ENCODE data around the gene MMP10. TPM values are rescaled to one million over a fixed set of nuclear protein-coding genes. Genes with fewer than 3 reads are reported as not detected.

The MMP10 gene
- total RNA-seq, 1 donor from 2014 or later, result 2.0 TPM

DNA sequence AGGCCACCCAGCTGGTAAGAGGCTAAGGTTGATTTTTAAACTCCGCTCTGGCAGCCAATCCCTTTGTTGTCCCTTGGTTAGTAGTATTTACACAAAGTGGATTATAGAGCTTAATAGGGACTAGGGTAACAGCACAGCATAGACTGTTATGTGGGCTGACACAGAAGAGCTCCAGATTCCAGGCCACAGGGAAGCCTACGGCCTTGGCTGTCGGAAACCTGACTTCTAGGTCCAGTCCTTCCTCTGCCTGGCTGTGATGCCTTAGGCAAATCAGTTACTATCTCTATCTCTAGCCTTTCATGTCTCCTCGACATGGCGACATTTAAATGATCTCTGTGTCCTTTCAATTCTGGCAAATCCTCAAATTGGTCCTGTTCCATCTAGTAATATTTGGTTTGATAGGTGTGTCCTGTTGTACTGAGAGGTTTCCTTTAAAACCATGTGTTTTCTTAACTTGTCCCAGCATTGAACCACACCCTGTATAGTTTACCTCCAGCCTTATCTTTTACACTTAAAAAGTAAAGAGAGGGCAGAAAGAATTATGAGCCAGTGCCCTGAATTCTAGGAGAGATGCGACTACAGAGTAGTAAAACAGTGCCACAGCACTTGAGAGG is 13.4 kb upstream of the MMP10 start:
- DNase-seq (ENCODE audit: extremely low spot score, unreplicated experiment), result no peak
- Mint-ChIP-seq H3K27ac (no peak overlapping the region), H3K4me3 (no peak overlapping the region), H3K9me3 (no peaks in the 10 kb centered on the region), H3K36me3 (no peaks in the 10 kb centered on the region), H3K4me1 (ENCODE audit: unreplicated experiment) (no peaks in the 10 kb centered on the region), H3K27me3 (no peaks in the 10 kb centered on the region)
- TF ChIP-seq, protein P1, sequence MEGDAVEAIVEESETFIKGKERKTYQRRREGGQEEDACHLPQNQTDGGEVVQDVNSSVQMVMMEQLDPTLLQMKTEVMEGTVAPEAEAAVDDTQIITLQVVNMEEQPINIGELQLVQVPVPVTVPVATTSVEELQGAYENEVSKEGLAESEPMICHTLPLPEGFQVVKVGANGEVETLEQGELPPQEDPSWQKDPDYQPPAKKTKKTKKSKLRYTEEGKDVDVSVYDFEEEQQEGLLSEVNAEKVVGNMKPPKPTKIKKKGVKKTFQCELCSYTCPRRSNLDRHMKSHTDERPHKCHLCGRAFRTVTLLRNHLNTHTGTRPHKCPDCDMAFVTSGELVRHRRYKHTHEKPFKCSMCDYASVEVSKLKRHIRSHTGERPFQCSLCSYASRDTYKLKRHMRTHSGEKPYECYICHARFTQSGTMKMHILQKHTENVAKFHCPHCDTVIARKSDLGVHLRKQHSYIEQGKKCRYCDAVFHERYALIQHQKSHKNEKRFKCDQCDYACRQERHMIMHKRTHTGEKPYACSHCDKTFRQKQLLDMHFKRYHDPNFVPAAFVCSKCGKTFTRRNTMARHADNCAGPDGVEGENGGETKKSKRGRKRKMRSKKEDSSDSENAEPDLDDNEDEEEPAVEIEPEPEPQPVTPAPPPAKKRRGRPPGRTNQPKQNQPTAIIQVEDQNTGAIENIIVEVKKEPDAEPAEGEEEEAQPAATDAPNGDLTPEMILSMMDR (conservative IDR thresholded peaks at IDR 0.05), result no peak

DNA sequence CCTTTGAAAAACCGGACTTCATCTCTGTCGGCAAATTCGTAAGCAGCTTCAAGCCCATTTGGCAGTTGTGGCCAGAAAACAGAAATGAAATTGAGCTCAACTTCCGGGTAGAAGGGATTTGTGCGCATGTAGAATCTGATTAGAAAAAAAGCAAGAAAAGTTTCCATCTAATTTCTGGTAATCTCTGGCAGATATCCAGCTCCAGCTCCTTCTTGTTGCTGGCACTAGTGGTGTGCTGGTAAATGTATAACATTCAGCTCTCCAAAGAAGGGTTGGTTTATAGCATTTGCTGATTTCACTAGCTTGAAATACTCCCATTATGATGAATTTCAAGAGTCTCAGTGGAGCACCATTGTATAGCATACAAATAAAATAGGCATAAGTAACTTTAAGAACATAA is 12.2 kb upstream of the MMP10 start:
- Mint-ChIP-seq H3K27ac (no peak overlapping the region), H3K9me3 (no peaks in the 10 kb centered on the region), H3K4me1 (ENCODE audit: unreplicated experiment) (no peaks in the 10 kb centered on the region), H3K4me3 (no peak overlapping the region), H3K27me3 (peaks cover 4% of the 10 kb centered on the region), H3K36me3 (no peaks in the 10 kb centered on the region)
- DNase-seq (ENCODE audit: extremely low spot score, unreplicated experiment), result no peak
- TF ChIP-seq, protein P1 (conservative IDR thresholded peaks at IDR 0.05), result no peak

DNA sequence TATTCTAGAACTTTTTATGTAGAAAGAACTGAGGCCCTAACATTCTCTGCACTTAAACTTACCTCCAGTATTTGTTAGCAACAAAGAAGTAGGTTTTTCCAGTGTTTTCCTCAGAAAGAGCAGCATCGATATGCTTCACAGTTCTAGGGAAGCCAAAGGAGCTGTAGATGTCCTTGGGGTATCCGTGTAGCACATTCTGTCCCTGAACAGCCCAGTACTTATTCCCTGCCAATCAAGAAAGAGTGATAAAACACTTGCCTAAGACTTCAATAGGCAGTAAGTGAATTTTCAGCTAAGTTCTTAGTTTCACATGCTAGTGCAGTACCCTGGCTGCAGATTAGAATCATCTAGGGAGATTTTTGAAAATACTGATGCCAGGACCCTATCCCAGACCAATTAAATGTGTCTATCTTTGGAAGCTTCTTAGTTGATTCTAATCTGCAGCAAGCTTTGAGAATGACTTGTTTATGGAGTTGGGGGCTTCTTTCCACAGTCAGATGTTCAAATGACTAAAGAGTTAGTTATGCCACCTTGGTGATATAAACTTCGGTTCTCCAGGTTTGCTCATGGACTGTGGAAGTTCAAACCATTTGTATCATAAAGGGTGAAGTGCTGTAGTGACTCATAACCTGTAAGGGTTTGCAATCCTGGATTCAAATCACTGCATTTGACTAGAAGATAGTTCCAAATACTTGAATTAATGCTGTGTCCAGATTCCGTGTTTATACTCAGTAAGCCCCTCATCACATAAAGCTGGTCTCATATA is 11.0 kb upstream of the MMP10 start:
- Mint-ChIP-seq H3K27me3 (peaks cover 4% of the 10 kb centered on the region), H3K9me3 (no peaks in the 10 kb centered on the region), H3K27ac (no peak overlapping the region), H3K4me1 (ENCODE audit: unreplicated experiment) (no peaks in the 10 kb centered on the region), H3K4me3 (no peak overlapping the region), H3K36me3 (no peaks in the 10 kb centered on the region)
- DNase-seq (ENCODE audit: extremely low spot score, unreplicated experiment), result no peak
- TF ChIP-seq, protein P1 (conservative IDR thresholded peaks at IDR 0.05), result no peak

DNA sequence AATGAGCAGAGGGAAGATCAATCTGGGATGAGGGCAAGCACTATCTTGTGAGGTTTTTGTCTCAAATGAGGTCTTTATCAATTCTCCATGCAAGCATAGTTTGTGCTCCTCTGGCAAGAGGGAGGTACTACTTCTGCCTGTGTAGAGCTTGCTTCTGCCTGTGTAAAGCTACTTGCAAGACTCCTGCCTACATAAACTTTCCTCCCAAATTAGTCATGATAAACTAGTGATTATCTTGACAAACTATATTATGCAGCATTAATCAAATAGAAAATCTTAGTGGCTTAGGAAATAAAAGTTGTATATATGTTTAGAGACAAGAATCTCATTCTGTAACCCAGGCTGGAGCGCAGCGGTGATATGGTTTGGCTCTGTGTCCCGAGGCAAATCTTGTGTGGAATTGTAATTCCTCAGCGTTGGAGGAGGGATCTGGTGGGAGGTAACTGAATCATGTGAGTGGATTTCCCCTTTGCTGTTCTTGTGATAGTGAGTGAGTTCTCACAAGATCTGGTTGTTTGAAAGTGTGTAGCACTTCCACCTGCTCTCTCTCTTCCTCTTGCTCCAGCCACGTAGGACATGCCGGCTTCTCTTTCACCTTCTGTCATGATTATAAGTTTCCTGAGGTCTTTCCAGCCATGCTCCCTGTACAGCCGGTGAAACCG is 8.0 kb upstream of the MMP10 start:
- no peaks in the 10 kb centered on the region for H3K4me1 Mint-ChIP-seq (ENCODE audit: unreplicated experiment)
- no peaks in the 10 kb centered on the region for H3K9me3 Mint-ChIP-seq
- H3K4me3 Mint-ChIP-seq, result no peak overlapping the region
- peaks cover 4% of the 10 kb centered on the region for H3K27me3 Mint-ChIP-seq
- no peak overlapping the region for H3K27ac Mint-ChIP-seq
- TF ChIP-seq, protein P1 (conservative IDR thresholded peaks at IDR 0.05), result no peak
- H3K36me3 Mint-ChIP-seq, result no peaks in the 10 kb centered on the region
- DNase-seq (ENCODE audit: extremely low spot score, unreplicated experiment), result no peak

DNA sequence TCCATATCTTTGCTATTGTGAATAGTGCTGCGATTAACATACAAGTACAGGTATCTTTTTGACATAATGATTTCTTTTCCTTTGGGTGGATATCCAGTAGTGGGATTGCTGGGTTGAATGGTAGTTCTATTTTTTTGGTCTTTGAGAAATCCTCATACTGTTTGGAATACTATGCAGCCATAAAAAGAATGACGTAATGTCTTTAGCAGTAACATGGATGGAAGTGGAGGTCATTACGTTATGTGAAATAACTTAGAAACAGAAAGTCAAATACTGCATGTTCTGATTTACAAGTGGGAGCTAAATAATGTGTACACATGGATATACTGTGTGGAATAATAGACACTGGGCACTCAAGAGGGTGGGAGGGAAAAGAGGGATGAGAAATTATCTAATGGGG is 4.0 kb upstream of the MMP10 start:
- Mint-ChIP-seq H3K27ac (no peak overlapping the region), H3K36me3 (no peaks in the 10 kb centered on the region), H3K9me3 (no peaks in the 10 kb centered on the region), H3K27me3 (peaks cover 10% of the 10 kb centered on the region), H3K4me3 (no peak overlapping the region), H3K4me1 (ENCODE audit: unreplicated experiment) (peaks cover 7% of the 10 kb centered on the region)
- TF ChIP-seq, protein P1 (conservative IDR thresholded peaks at IDR 0.05), result no peak
- DNase-seq (ENCODE audit: extremely low spot score, unreplicated experiment), result no peak

Data from type B pancreatic cell (in vitro differentiated cells).